Liver (tissue), 9 donors: ENCODE data around the gene SPEG. TPM values are rescaled to one million over a fixed set of nuclear protein-coding genes. Genes with fewer than 3 reads are reported as not detected.

Experiments used
- DNase-seq: peaks from one replicate; pipeline ENCODE4 v3.0.0-alpha.2; 2017; ENCODE audit warnings: low spot score
- H3K27ac ChIP-seq, 2 donors: one replicate each; pipeline ENCODE4 v1.7.0; 2013; ENCODE audit warnings: inconsistent platforms in 2 of 2, low read length in 2 of 2, control low read depth in 1 of 2, low read depth in 1 of 2, mild to moderate bottlenecking in 1 of 2
- H3K27me3 ChIP-seq, 4 donors: one replicate each; pipeline versions ENCODE4 v1.6.1 to v1.7.0; 2013; ENCODE audit warnings: low read length in 3 of 4, inconsistent platforms in 1 of 4, mild to moderate bottlenecking in 1 of 4, moderate library complexity in 1 of 4; ENCODE audit not compliant: control insufficient read depth in 4 of 4, insufficient read depth in 4 of 4
- H3K36me3 ChIP-seq, 4 donors: one replicate each; pipeline versions ENCODE4 v1.6.1 to v1.7.0; 2013; ENCODE audit warnings: low read length in 3 of 4, mild to moderate bottlenecking in 3 of 4, low read depth in 1 of 4, moderate library complexity in 1 of 4; ENCODE audit not compliant: control insufficient read depth in 4 of 4, insufficient read depth in 3 of 4
- H3K4me1 ChIP-seq, 4 donors: one replicate each; pipeline versions ENCODE4 v1.6.1 to v1.7.0; 2013; ENCODE audit warnings: low read length in 3 of 4, mild to moderate bottlenecking in 3 of 4, moderate library complexity in 1 of 4; ENCODE audit not compliant: control insufficient read depth in 4 of 4, insufficient read depth in 4 of 4
- H3K4me3 ChIP-seq, 3 donors: one replicate each; pipeline versions ENCODE4 v1.6.1 to v1.7.0; 2013; ENCODE audit warnings: low read length in 3 of 3, control low read depth in 1 of 3, low read depth in 1 of 3, mild to moderate bottlenecking in 1 of 3
- H3K9ac ChIP-seq, 2 donors: one replicate each; pipeline ENCODE4 v1.7.0; 2013; ENCODE audit warnings: low read length in 2 of 2, mild to moderate bottlenecking in 2 of 2, moderate library complexity in 2 of 2, control low read depth in 1 of 2, low read depth in 1 of 2
- H3K9me3 ChIP-seq, 4 donors: one replicate each; pipeline versions ENCODE4 v1.6.1 to v1.7.0; 2013; ENCODE audit warnings: low read length in 3 of 4; ENCODE audit not compliant: control insufficient read depth in 4 of 4
- EGR1 ChIP-seq, 2 donors: IDR thresholded peaks; 2 replicates each; pipeline ENCODE4 v1.6.1; 2016 to 2018; ENCODE audit warnings: antibody characterized with exemption in 2 of 2, low read depth in 2 of 2
- FOXA1 ChIP-seq: IDR thresholded peaks from 2 replicates; pipeline ENCODE4 v1.6.1; 2016; ENCODE audit warnings: antibody characterized with exemption
- FOXA2 ChIP-seq: IDR thresholded peaks from 2 replicates; pipeline ENCODE4 v1.6.1; 2016; ENCODE audit warnings: antibody characterized with exemption
- GABPA ChIP-seq, 2 donors: IDR thresholded peaks in 1 of 2; conservative IDR thresholded peaks in 1 of 2; 2 replicates each; pipeline ENCODE4 v1.6.1; 2016; ENCODE audit warnings: antibody characterized with exemption in 2 of 2, mild to moderate bottlenecking in 1 of 2, moderate library complexity in 1 of 2
- HNF4A ChIP-seq, 2 donors: conservative IDR thresholded peaks; 2 replicates each; pipeline ENCODE4 v1.6.1; 2016; ENCODE audit warnings: antibody characterized with exemption in 2 of 2, mild to moderate bottlenecking in 2 of 2
- HNF4G ChIP-seq: IDR thresholded peaks from 2 replicates; pipeline ENCODE4 v1.6.1; 2016; ENCODE audit warnings: antibody characterized with exemption
- JUND ChIP-seq, 2 donors: IDR thresholded peaks; 2 replicates each; pipeline ENCODE4 v1.6.1; 2016; ENCODE audit warnings: antibody characterized with exemption in 2 of 2
- RAD21 ChIP-seq, 2 donors: IDR thresholded peaks; 2 replicates each; pipeline ENCODE4 v1.6.1; 2016; ENCODE audit warnings: antibody characterized with exemption in 2 of 2, mild to moderate bottlenecking in 2 of 2
- SP1 ChIP-seq: IDR thresholded peaks from 2 replicates; pipeline ENCODE4 v1.6.1; 2018; ENCODE audit warnings: antibody characterized with exemption, mild to moderate bottlenecking
- TAF1 ChIP-seq: conservative IDR thresholded peaks from 2 replicates; pipeline ENCODE4 v1.6.1; 2016; ENCODE audit warnings: antibody characterized with exemption, mild to moderate bottlenecking
- YY1 ChIP-seq: IDR thresholded peaks from 2 replicates; pipeline ENCODE4 v1.6.1; 2016; ENCODE audit warnings: antibody characterized with exemption, mild to moderate bottlenecking
- WGBS: extraction: QIAGEN DNeasy Blood & Tissue Kit; methylation state at CpG from one replicate; pipeline ENCODE4 v1.1.7; 2013; 5-methylcytosine and 5-hydroxymethylcytosine counted together
- polyA plus RNA-seq, 2 donors: library from polyadenylated mRNA; stranded (reverse) in 1 of 2; unstranded in 1 of 2; fragments of 200-250 nt in 1 of 2; fragments of >200 nt in 1 of 2; fragmentation: Nextera tagmentation in 1 of 2; extraction: Ambion mirVana in 1 of 2; gene quantifications; one replicate each; pipeline versions ENCODE4 v1.2.1 to v1.2.3, GENCODE V29; 2013 to 2015
- total RNA-seq, 2 donors: library from RNA; depleted of rRNA; stranded (reverse); fragments of >200 nt; gene quantifications; one replicate each; pipeline ENCODE4 v1.2.3, GENCODE V29; 2014
- TF ChIP-seq, protein P1 (sequence below): IDR thresholded peaks from 2 replicates; pipeline ENCODE4 v1.6.1; 2016; ENCODE audit warnings: antibody characterized with exemption
- TF ChIP-seq, protein P2 (sequence below): IDR thresholded peaks from 2 replicates; pipeline ENCODE4 v1.6.1; 2016; ENCODE audit warnings: antibody characterized with exemption
- TF ChIP-seq, protein P3 (sequence below): IDR thresholded peaks from 2 replicates; pipeline ENCODE4 v1.6.1; 2016; ENCODE audit warnings: antibody characterized with exemption, mild to moderate bottlenecking
- TF ChIP-seq, protein P4 (sequence below): fragments of 150-350 bp; IDR thresholded peaks from 2 replicates; pipeline ENCODE4 v1.5.1; 2017; ENCODE audit warnings: improper control_type of control experiment, low read depth, low read length; ENCODE audit not compliant: missing input control
- TF ChIP-seq, protein P5 (sequence below): IDR thresholded peaks from 2 replicates; pipeline ENCODE4 v1.6.1; 2016; ENCODE audit warnings: antibody characterized with exemption
- donor health status: healthy.
- donor health status: healthy.
- donor health status: healthy.
- donor health status: healthy.
- donor health status: healthy.

Gene SPEG
- total and polyA plus RNA-seq, 4 donors = 0.51 to 0.96 (median 0.66) TPM

DNA sequence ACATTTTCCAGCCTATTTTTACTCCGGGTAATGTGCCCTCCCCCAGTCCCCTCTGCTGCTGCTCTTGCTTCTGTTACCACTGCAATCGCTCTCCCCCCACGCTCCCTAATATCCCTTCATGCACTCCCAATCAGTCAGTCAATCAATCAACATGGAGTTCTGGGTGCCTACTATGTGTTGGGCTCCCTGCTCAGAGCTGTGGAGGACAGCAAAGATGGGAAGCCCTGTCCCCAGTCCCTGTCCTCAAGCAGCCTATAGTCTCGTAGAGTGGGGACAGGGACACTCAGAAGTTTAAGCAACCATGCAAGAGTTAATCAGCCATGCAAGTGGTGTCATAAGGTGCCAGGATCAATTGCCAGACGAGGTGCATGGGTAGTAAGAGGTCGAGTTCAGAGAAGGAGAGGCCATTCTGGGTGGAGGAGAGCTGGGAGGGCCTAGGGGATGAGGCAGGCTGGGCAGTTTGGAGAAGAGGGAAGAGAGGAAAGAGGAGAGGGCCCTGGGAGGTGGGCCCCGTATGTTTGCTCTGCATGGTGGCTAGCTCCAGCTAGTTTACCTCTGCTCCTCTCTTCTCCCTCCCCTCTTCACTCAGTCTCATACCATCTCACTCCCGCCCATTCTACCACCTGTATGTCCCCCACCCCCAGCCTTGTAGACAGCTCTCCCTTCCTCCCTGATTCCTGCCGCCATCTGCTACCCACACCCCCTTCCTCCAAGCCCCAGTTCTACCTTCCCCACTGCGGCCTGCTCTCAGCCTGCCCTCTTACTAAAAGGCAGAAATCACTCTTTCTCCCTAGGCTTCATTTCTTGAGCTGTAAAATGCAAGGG is 83.5 kb downstream of the SPEG start:
- WGBS = 59% methylated on average over 10 of the region's 10 CpGs
- no peak for DNase-seq
- Histone ChIP-seq H3K9me3 (no peaks in the 10 kb centered on the region), H3K4me1 (no peaks in the 10 kb centered on the region), H3K27me3 (peaks cover 0 to 4% (median 2%) of the 10 kb centered on the region in 4 donors), H3K27ac (no peak overlapping the region), H3K9ac (no peak overlapping the region), H3K36me3 (no peaks in the 10 kb centered on the region), H3K4me3 (no peak overlapping the region)
- TF ChIP-seq SP1 = no peak
- TF ChIP-seq, protein P1, sequence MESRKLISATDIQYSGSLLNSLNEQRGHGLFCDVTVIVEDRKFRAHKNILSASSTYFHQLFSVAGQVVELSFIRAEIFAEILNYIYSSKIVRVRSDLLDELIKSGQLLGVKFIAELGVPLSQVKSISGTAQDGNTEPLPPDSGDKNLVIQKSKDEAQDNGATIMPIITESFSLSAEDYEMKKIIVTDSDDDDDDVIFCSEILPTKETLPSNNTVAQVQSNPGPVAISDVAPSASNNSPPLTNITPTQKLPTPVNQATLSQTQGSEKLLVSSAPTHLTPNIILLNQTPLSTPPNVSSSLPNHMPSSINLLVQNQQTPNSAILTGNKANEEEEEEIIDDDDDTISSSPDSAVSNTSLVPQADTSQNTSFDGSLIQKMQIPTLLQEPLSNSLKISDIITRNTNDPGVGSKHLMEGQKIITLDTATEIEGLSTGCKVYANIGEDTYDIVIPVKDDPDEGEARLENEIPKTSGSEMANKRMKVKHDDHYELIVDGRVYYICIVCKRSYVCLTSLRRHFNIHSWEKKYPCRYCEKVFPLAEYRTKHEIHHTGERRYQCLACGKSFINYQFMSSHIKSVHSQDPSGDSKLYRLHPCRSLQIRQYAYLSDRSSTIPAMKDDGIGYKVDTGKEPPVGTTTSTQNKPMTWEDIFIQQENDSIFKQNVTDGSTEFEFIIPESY = no peak
- TF ChIP-seq, protein P2, sequence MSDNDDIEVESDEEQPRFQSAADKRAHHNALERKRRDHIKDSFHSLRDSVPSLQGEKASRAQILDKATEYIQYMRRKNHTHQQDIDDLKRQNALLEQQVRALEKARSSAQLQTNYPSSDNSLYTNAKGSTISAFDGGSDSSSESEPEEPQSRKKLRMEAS = no peak
- TF ChIP-seq, protein P3, sequence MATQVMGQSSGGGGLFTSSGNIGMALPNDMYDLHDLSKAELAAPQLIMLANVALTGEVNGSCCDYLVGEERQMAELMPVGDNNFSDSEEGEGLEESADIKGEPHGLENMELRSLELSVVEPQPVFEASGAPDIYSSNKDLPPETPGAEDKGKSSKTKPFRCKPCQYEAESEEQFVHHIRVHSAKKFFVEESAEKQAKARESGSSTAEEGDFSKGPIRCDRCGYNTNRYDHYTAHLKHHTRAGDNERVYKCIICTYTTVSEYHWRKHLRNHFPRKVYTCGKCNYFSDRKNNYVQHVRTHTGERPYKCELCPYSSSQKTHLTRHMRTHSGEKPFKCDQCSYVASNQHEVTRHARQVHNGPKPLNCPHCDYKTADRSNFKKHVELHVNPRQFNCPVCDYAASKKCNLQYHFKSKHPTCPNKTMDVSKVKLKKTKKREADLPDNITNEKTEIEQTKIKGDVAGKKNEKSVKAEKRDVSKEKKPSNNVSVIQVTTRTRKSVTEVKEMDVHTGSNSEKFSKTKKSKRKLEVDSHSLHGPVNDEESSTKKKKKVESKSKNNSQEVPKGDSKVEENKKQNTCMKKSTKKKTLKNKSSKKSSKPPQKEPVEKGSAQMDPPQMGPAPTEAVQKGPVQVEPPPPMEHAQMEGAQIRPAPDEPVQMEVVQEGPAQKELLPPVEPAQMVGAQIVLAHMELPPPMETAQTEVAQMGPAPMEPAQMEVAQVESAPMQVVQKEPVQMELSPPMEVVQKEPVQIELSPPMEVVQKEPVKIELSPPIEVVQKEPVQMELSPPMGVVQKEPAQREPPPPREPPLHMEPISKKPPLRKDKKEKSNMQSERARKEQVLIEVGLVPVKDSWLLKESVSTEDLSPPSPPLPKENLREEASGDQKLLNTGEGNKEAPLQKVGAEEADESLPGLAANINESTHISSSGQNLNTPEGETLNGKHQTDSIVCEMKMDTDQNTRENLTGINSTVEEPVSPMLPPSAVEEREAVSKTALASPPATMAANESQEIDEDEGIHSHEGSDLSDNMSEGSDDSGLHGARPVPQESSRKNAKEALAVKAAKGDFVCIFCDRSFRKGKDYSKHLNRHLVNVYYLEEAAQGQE = no peak

DNA sequence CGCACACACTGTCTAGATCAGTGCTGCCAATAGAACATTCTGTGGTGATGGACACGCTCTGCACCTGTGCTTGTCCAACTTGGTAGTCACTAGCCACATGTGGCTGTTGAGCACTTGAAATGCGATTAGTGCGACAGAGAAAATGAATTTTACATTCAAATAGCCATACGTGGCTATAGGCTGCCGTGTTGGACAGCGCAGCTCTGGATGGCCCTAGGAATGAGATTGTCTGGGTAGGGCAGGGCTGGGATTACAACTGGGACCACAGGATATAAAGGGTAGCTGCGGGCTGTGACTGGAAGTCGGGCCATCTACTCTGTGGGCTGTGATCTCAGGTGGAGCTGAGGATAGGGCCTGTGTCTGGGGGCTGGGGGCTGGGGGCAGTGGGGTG is 84.9 kb downstream of the SPEG start:
- WGBS = 89% methylated on average over 9 of the region's 9 CpGs
- Histone ChIP-seq H3K27me3 (peaks cover 0 to 10% (median 8%) of the 10 kb centered on the region in 4 donors), H3K4me1 (no peaks in the 10 kb centered on the region)

More for the DNA sequence above, 84.9 kb downstream of the SPEG start:
- no peak overlapping the region for H3K27ac ChIP-seq
- H3K9ac ChIP-seq = no peak overlapping the region
- no peaks in the 10 kb centered on the region for H3K36me3 ChIP-seq
- no peaks in the 10 kb centered on the region for H3K9me3 ChIP-seq
- no peak overlapping the region for H3K4me3 ChIP-seq
- DNase-seq = no peak
- TF ChIP-seq SP1 = no peak
- TF ChIP-seq HNF4G = no peak
- no peak for TF ChIP-seq GABPA (IDR thresholded peaks at IDR 0.05 in 1 of 2, conservative IDR thresholded peaks at IDR 0.05 in 1 of 2)
- no peak for TF ChIP-seq FOXA1
- TF ChIP-seq, protein P4, sequence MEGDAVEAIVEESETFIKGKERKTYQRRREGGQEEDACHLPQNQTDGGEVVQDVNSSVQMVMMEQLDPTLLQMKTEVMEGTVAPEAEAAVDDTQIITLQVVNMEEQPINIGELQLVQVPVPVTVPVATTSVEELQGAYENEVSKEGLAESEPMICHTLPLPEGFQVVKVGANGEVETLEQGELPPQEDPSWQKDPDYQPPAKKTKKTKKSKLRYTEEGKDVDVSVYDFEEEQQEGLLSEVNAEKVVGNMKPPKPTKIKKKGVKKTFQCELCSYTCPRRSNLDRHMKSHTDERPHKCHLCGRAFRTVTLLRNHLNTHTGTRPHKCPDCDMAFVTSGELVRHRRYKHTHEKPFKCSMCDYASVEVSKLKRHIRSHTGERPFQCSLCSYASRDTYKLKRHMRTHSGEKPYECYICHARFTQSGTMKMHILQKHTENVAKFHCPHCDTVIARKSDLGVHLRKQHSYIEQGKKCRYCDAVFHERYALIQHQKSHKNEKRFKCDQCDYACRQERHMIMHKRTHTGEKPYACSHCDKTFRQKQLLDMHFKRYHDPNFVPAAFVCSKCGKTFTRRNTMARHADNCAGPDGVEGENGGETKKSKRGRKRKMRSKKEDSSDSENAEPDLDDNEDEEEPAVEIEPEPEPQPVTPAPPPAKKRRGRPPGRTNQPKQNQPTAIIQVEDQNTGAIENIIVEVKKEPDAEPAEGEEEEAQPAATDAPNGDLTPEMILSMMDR = no peak
- TF ChIP-seq TAF1 = no peak
- TF ChIP-seq, protein P5, sequence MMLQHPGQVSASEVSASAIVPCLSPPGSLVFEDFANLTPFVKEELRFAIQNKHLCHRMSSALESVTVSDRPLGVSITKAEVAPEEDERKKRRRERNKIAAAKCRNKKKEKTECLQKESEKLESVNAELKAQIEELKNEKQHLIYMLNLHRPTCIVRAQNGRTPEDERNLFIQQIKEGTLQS = no peak
- TF ChIP-seq, protein P2 = no peak
- no peak for TF ChIP-seq EGR1 (IDR thresholded peaks at IDR 0.05; ENCODE audit: low read depth in 2 of 2)
- no peak for TF ChIP-seq RAD21 (IDR thresholded peaks at IDR 0.05)
- no peak for TF ChIP-seq JUND (IDR thresholded peaks at IDR 0.05)
- TF ChIP-seq YY1 = no peak
- TF ChIP-seq HNF4A (conservative IDR thresholded peaks at IDR 0.05) = no peak
- TF ChIP-seq FOXA2 = no peak
- TF ChIP-seq, protein P1 = no peak
